Measurements from ENCODE around the gene ANP32B. TPM values are rescaled to one million over a fixed set of nuclear protein-coding genes. Genes with fewer than 3 reads are reported as not detected.

ANP32B gene
- polyA plus RNA-seq, 1 of the 3 experiments (the other 2 are of a cell fraction) = 28.4 TPM

DNA sequence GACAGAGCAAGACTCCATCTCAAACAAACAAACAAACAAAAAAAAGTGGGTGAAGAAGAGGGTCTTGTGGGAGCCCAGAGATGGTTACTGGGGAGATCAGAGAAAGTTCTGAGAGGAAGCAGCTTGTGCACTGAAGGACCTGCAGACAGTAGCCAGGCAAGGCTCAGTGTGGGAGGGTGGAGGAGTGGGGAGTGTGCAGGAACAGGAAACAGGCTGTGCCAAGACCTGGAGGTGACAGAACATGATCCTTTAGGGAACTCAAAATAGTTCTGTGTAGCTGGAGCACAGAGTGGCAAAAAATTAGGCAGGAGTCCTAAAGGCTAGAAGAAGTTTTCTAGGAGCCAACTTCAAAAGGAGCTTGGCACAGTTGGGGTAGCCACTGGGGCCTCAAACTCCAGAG is 54.2 kb downstream of the ANP32B start:
- no peak for DNase-seq
- no peaks in the 10 kb centered on the region for H4K20me1 ChIP-seq (ENCODE audit: insufficient read depth)
- H3K9me3 ChIP-seq = no peaks in the 10 kb centered on the region
- no peak overlapping the region for H3K4me3 ChIP-seq (ENCODE audit: low read depth in 2 of 2, low read length in 1 of 2)
- H3K4me2 ChIP-seq = no peak overlapping the region
- POLR2A ChIA-PET = interaction anchor here (0.9 kb wide), 1 partner anchor 115 kb away, joined by 4 read pairs; no protein-coding TSS in a partner anchor
- no peaks in the 10 kb centered on the region for H3K36me3 ChIP-seq (replicated peaks in 1 of 2; ENCODE audit: control insufficient read depth in 1 of 2, insufficient read depth in 2 of 2, low read length in 1 of 2)
- H3K9ac ChIP-seq = no peak overlapping the region
- peaks cover 0 to 3% of the 10 kb centered on the region in 2 experiments; a peak in 1 of 4 replicates for H3K4me1 ChIP-seq (ENCODE audit: control insufficient read depth in 1 of 2, insufficient read depth in 2 of 2, low read depth in 1 of 2, low read length in 1 of 2)
- peaks cover 2% of the 10 kb centered on the region for H3F3A ChIP-seq (replicated peaks; ENCODE audit: insufficient read depth)
- H2AFZ ChIP-seq (ENCODE audit: low read depth) = no peak overlapping the region
- no peaks in the 10 kb centered on the region for H3K27me3 ChIP-seq (ENCODE audit: insufficient read depth)
- H3K9me2 ChIP-seq = no peaks in the 10 kb centered on the region
- CTCF ChIA-PET = interaction anchor here (1.4 to 9.5 kb wide), 3 partner anchors 10 to 115 kb away, joined by 3 to 96 read pairs (median 3); partner anchors contain the start of gene TRMO
- no peaks in the 10 kb centered on the region for H3K79me2 ChIP-seq (ENCODE audit: insufficient read depth)
- no peak for TF ChIP-seq SMC3 (IDR thresholded peaks at IDR 0.05; ENCODE audit: low read depth, low read length)
- TF ChIP-seq YY1 (IDR thresholded peaks at IDR 0.05; ENCODE audit: low read depth) = no peak
- no peak for TF ChIP-seq SIN3A (IDR thresholded peaks at IDR 0.05; ENCODE audit: borderline replicate concordance, low read depth, low read length)
- H3K27ac ChIP-seq (ENCODE audit: low read depth in 2 of 2, low read length in 1 of 2) = no peak overlapping the region

- no peak for DNase-seq
- Histone ChIP-seq H3K9ac (no peak overlapping the region), H3K4me2 (no peak overlapping the region), H3K9me2 (no peaks in the 10 kb centered on the region), H3K36me3 (replicated peaks in 1 of 2; ENCODE audit: control insufficient read depth in 1 of 2, insufficient read depth in 2 of 2, low read length in 1 of 2) (no peaks in the 10 kb centered on the region), H3K4me1 (ENCODE audit: control insufficient read depth in 1 of 2, insufficient read depth in 2 of 2, low read depth in 1 of 2, low read length in 1 of 2) (peaks cover 0 to 3% of the 10 kb centered on the region in 2 experiments; a peak in 1 of 4 replicates), H2AFZ (ENCODE audit: low read depth) (no peak overlapping the region), H3F3A (replicated peaks; ENCODE audit: insufficient read depth) (no peaks in the 10 kb centered on the region), H3K27ac (ENCODE audit: low read depth in 2 of 2, low read length in 1 of 2) (no peak overlapping the region), H3K27me3 (ENCODE audit: insufficient read depth) (no peaks in the 10 kb centered on the region), H4K20me1 (ENCODE audit: insufficient read depth) (no peaks in the 10 kb centered on the region), H3K4me3 (ENCODE audit: low read depth in 2 of 2, low read length in 1 of 2) (no peak overlapping the region), H3K79me2 (ENCODE audit: insufficient read depth) (no peaks in the 10 kb centered on the region), H3K9me3 (no peaks in the 10 kb centered on the region)
- no peak for TF ChIP-seq TCF12 (IDR thresholded peaks at IDR 0.05)
- TF ChIP-seq EP300 (IDR thresholded peaks at IDR 0.05; ENCODE audit: borderline replicate concordance in 1 of 2, low read depth in 1 of 2, low read length in 1 of 2) = no peak
- TF ChIP-seq JUND (IDR thresholded peaks at IDR 0.05) = no peak
- TF ChIP-seq YY1 (IDR thresholded peaks at IDR 0.05; ENCODE audit: low read depth) = no peak
- TF ChIP-seq, protein P1, sequence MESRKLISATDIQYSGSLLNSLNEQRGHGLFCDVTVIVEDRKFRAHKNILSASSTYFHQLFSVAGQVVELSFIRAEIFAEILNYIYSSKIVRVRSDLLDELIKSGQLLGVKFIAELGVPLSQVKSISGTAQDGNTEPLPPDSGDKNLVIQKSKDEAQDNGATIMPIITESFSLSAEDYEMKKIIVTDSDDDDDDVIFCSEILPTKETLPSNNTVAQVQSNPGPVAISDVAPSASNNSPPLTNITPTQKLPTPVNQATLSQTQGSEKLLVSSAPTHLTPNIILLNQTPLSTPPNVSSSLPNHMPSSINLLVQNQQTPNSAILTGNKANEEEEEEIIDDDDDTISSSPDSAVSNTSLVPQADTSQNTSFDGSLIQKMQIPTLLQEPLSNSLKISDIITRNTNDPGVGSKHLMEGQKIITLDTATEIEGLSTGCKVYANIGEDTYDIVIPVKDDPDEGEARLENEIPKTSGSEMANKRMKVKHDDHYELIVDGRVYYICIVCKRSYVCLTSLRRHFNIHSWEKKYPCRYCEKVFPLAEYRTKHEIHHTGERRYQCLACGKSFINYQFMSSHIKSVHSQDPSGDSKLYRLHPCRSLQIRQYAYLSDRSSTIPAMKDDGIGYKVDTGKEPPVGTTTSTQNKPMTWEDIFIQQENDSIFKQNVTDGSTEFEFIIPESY (IDR thresholded peaks at IDR 0.05; ENCODE audit: borderline replicate concordance, low read depth) = no peak
- TF ChIP-seq POLR2AphosphoS5 (IDR thresholded peaks at IDR 0.05; ENCODE audit: low read depth, low read length) = no peak
- TF ChIP-seq FOXJ3 (CRISPR knock-in tag; IDR thresholded peaks at IDR 0.05) = no peak
- TF ChIP-seq ELF1 (IDR thresholded peaks at IDR 0.05) = no peak
- TF ChIP-seq TEAD4 (IDR thresholded peaks at IDR 0.05; ENCODE audit: borderline replicate concordance, insufficient read depth) = no peak
- TF ChIP-seq MEF2A (IDR thresholded peaks at IDR 0.05; ENCODE audit: borderline replicate concordance, low read depth) = no peak
- no peak for TF ChIP-seq RAD21 (IDR thresholded peaks at IDR 0.05; ENCODE audit: low read length)
- TF ChIP-seq PBX3 (IDR thresholded peaks at IDR 0.05) = no peak
- TF ChIP-seq EZH2phosphoT487 (IDR thresholded peaks at IDR 0.05; ENCODE audit: borderline replicate concordance, low read depth) = no peak
- TF ChIP-seq, protein P2, sequence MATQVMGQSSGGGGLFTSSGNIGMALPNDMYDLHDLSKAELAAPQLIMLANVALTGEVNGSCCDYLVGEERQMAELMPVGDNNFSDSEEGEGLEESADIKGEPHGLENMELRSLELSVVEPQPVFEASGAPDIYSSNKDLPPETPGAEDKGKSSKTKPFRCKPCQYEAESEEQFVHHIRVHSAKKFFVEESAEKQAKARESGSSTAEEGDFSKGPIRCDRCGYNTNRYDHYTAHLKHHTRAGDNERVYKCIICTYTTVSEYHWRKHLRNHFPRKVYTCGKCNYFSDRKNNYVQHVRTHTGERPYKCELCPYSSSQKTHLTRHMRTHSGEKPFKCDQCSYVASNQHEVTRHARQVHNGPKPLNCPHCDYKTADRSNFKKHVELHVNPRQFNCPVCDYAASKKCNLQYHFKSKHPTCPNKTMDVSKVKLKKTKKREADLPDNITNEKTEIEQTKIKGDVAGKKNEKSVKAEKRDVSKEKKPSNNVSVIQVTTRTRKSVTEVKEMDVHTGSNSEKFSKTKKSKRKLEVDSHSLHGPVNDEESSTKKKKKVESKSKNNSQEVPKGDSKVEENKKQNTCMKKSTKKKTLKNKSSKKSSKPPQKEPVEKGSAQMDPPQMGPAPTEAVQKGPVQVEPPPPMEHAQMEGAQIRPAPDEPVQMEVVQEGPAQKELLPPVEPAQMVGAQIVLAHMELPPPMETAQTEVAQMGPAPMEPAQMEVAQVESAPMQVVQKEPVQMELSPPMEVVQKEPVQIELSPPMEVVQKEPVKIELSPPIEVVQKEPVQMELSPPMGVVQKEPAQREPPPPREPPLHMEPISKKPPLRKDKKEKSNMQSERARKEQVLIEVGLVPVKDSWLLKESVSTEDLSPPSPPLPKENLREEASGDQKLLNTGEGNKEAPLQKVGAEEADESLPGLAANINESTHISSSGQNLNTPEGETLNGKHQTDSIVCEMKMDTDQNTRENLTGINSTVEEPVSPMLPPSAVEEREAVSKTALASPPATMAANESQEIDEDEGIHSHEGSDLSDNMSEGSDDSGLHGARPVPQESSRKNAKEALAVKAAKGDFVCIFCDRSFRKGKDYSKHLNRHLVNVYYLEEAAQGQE (IDR thresholded peaks at IDR 0.05; ENCODE audit: low read depth, low read length) = no peak
- TF ChIP-seq SIN3A (IDR thresholded peaks at IDR 0.05; ENCODE audit: borderline replicate concordance, low read depth, low read length) = no peak
- TF ChIP-seq NFIC (IDR thresholded peaks at IDR 0.05; ENCODE audit: borderline replicate concordance) = no peak
- TF ChIP-seq FOSL2 (IDR thresholded peaks at IDR 0.05; ENCODE audit: borderline replicate concordance, low read depth) = no peak
- TF ChIP-seq TAF1 (IDR thresholded peaks at IDR 0.05; ENCODE audit: borderline replicate concordance, low read depth, low read length) = no peak
- WGBS (ENCODE audit: low lambda C conversion rate) = 74% methylated on average over 8 of the region's 8 CpGs
- ChIA-PET POLR2A (interaction anchor here (0.6 kb wide), 1 partner anchor 116 kb away, joined by 4 read pairs; the partner anchor contains the start of gene TRMO), CTCF (interaction anchor here (1.1 to 9.5 kb wide), 2 partner anchors 9 to 116 kb away, joined by 3 to 96 read pairs; partner anchors contain the start of gene TRMO)
These were observed 55.8 kb downstream of the ANP32B start for GRCh38 chr9:98038958-98039357.

Data from SK-N-SH (cell line).